ENCODE measurements around the gene MTG2. TPM values are rescaled to one million over a fixed set of nuclear protein-coding genes. Genes with fewer than 3 reads are reported as not detected.

MTG2 gene
- total RNA-seq, 2 donors from 2014 or later: 28.0 to 41.8 TPM

GRCh38 chr20:62227591-62227976, 44.8 kb downstream of the MTG2 start:
- DNase-seq (ENCODE audit: low spot score) (no peak), ATAC-seq (ENCODE audit: insufficient number of reproducible peaks, low FRiP score, low read depth) (no peak)
- Histone ChIP-seq H3K4me3 (no peak overlapping the region), H3K36me3 (no peaks in the 10 kb centered on the region), H3K27me3 (replicated peaks; ENCODE audit: insufficient read depth) (no peaks in the 10 kb centered on the region), H3K27ac (no peak overlapping the region), H3K9me3 (no peaks in the 10 kb centered on the region), H3K4me1 (ENCODE audit: control insufficient read depth in 1 of 2, low read depth in 2 of 2) (no peaks in the 10 kb centered on the region)
- TF ChIP-seq CTCF (IDR thresholded peaks at IDR 0.05): no peak

- no peak for DNase-seq (ENCODE audit: low spot score)
- Histone ChIP-seq H3K27ac (no peak overlapping the region), H3K27me3 (replicated peaks; ENCODE audit: insufficient read depth) (no peaks in the 10 kb centered on the region), H3K4me1 (ENCODE audit: control insufficient read depth in 1 of 2, low read depth in 2 of 2) (no peaks in the 10 kb centered on the region), H3K9me3 (no peaks in the 10 kb centered on the region), H3K4me3 (no peak overlapping the region), H3K36me3 (no peaks in the 10 kb centered on the region)
- no peak for TF ChIP-seq CTCF (IDR thresholded peaks at IDR 0.05)
- ATAC-seq (ENCODE audit: insufficient number of reproducible peaks, low FRiP score, low read depth): no peak
Observed at GRCh38 chr20:62227977-62228958, 45.4 kb downstream of the MTG2 start.

GRCh38 chr20:62228982-62229545, 46.2 kb downstream of the MTG2 start:
- Histone ChIP-seq H3K36me3 (no peaks in the 10 kb centered on the region), H3K27ac (no peak overlapping the region), H3K9me3 (no peaks in the 10 kb centered on the region), H3K4me3 (no peak overlapping the region), H3K27me3 (replicated peaks; ENCODE audit: insufficient read depth) (no peaks in the 10 kb centered on the region), H3K4me1 (ENCODE audit: control insufficient read depth in 1 of 2, low read depth in 2 of 2) (no peaks in the 10 kb centered on the region)
- TF ChIP-seq CTCF (IDR thresholded peaks at IDR 0.05): no peak
- no peak for ATAC-seq (ENCODE audit: insufficient number of reproducible peaks, low FRiP score, low read depth)
- no peak for DNase-seq (ENCODE audit: low spot score)

- Histone ChIP-seq H3K9me3 (no peaks in the 10 kb centered on the region), H3K4me1 (ENCODE audit: control insufficient read depth in 1 of 2, low read depth in 2 of 2) (no peaks in the 10 kb centered on the region), H3K27ac (no peak overlapping the region), H3K4me3 (no peak overlapping the region), H3K36me3 (no peaks in the 10 kb centered on the region), H3K27me3 (replicated peaks; ENCODE audit: insufficient read depth) (no peaks in the 10 kb centered on the region)
- no peak for ATAC-seq (ENCODE audit: insufficient number of reproducible peaks, low FRiP score, low read depth)
- TF ChIP-seq CTCF (IDR thresholded peaks at IDR 0.05): no peak
- DNase-seq (ENCODE audit: low spot score): no peak
Observed at GRCh38 chr20:62229667-62230066, 46.8 kb downstream of the MTG2 start.

GRCh38 chr20:62230276-62230675, 47.4 kb downstream of the MTG2 start:
- no peak for ATAC-seq (ENCODE audit: insufficient number of reproducible peaks, low FRiP score, low read depth)
- TF ChIP-seq CTCF (IDR thresholded peaks at IDR 0.05): no peak
- no peaks in the 10 kb centered on the region for H3K36me3 ChIP-seq
- H3K27ac ChIP-seq: no peak overlapping the region
- H3K4me3 ChIP-seq: no peak overlapping the region
- no peaks in the 10 kb centered on the region for H3K9me3 ChIP-seq
- no peaks in the 10 kb centered on the region for H3K27me3 ChIP-seq (replicated peaks; ENCODE audit: insufficient read depth)
- DNase-seq (ENCODE audit: low spot score): no peak
- H3K4me1 ChIP-seq (ENCODE audit: control insufficient read depth in 1 of 2, low read depth in 2 of 2): no peaks in the 10 kb centered on the region

Data from thoracic aorta (tissue), 2 donors.